Measurements from ENCODE around the gene OSBPL3. TPM values are rescaled to one million over a fixed set of nuclear protein-coding genes. Genes with fewer than 3 reads are reported as not detected.

The OSBPL3 gene
- total RNA-seq, 1 experiment from 2014 or later, result 45.1 TPM

GRCh38 chr7:24819916-24820689 is 159.9 kb downstream of the OSBPL3 start:
- Histone ChIP-seq H3K36me3 (ENCODE audit: control insufficient read depth, insufficient read depth, low read length) (peaks cover 2% of the 10 kb centered on the region; the same call in 1 of the 2 replicates), H3K27me3 (replicated peaks; ENCODE audit: control insufficient read depth, insufficient read depth, low read length) (no peaks in the 10 kb centered on the region), H3K4me3 (ENCODE audit: low read depth, low read length) (no peak overlapping the region), H3K4me1 (peaks cover 32% of the 10 kb centered on the region), H3K9me3 (no peaks in the 10 kb centered on the region)
- ChIA-PET POLR2A (interaction anchor here (0.6 kb wide), 1 partner anchor 306 kb away, joined by 5 read pairs; no protein-coding TSS in a partner anchor), CTCF (interaction anchor here (0.5 to 2.5 kb wide), 7 partner anchors 8 to 273 kb away, joined by 3 to 18 read pairs (median 8); partner anchors contain the start of gene OSBPL3)
- H3K9me3 Mint-ChIP-seq (ENCODE audit: unreplicated experiment), result no peaks in the 10 kb centered on the region
- BruUV-seq (replicated peaks), result no TSS peak
- intact Hi-C loops (cut with micrococcal nuclease; ENCODE audit: unreplicated experiment), result loop anchor here (1.0 to 2.0 kb wide), 6 partner anchors 38 to 273 kb away; no protein-coding TSS in a partner anchor
- H3K4me1 Mint-ChIP-seq (ENCODE audit: low read depth, unreplicated experiment), result peaks cover 17% of the 10 kb centered on the region
- peaks cover 42% of the 10 kb centered on the region for H3K36me3 Mint-ChIP-seq (ENCODE audit: insufficient read depth, unreplicated experiment)
- no peaks in the 10 kb centered on the region for H3K27me3 Mint-ChIP-seq (ENCODE audit: insufficient read depth, unreplicated experiment)
- peak; percentile 84 to 88 for DNase-seq
- H3K27ac Mint-ChIP-seq (ENCODE audit: unreplicated experiment), result peak overlapping the region; percentile 63
- peak; percentile 82 to 88 for TF ChIP-seq CTCF (IDR thresholded peaks at IDR 0.05; ENCODE audit: insufficient read depth in 1 of 2, low read depth in 1 of 2, low read length in 1 of 2, severe bottlenecking in 1 of 2, unreplicated experiment in 1 of 2)
- peak overlapping the region; percentile 41 for H3K4me3 Mint-ChIP-seq (ENCODE audit: unreplicated experiment)

GRCh38 chr7:24817339-24817738 is 162.6 kb downstream of the OSBPL3 start:
- ChIA-PET POLR2A (no interaction called here), CTCF (no interaction called here)
- peaks cover 31% of the 10 kb centered on the region for H3K36me3 Mint-ChIP-seq (ENCODE audit: insufficient read depth, unreplicated experiment)
- DNase-seq, result no peak
- peaks cover 22% of the 10 kb centered on the region for H3K4me1 ChIP-seq
- intact Hi-C loops (cut with micrococcal nuclease; ENCODE audit: unreplicated experiment), result no loop called here
- peaks cover 8% of the 10 kb centered on the region for H3K4me1 Mint-ChIP-seq (ENCODE audit: low read depth, unreplicated experiment)
- peaks cover 2% of the 10 kb centered on the region; the same call in 1 of the 2 replicates for H3K36me3 ChIP-seq (ENCODE audit: control insufficient read depth, insufficient read depth, low read length)
- H3K27ac Mint-ChIP-seq (ENCODE audit: unreplicated experiment), result no peak overlapping the region
- H3K4me3 ChIP-seq (ENCODE audit: low read depth, low read length), result no peak overlapping the region
- no peaks in the 10 kb centered on the region for H3K9me3 Mint-ChIP-seq (ENCODE audit: unreplicated experiment)
- H3K27me3 ChIP-seq (replicated peaks; ENCODE audit: control insufficient read depth, insufficient read depth, low read length), result no peaks in the 10 kb centered on the region
- BruUV-seq (replicated peaks), result no TSS peak
- H3K27me3 Mint-ChIP-seq (ENCODE audit: insufficient read depth, unreplicated experiment), result no peaks in the 10 kb centered on the region
- no peak overlapping the region for H3K4me3 Mint-ChIP-seq (ENCODE audit: unreplicated experiment)
- no peaks in the 10 kb centered on the region for H3K9me3 ChIP-seq
- TF ChIP-seq CTCF (IDR thresholded peaks at IDR 0.05; ENCODE audit: insufficient read depth in 1 of 2, low read depth in 1 of 2, low read length in 1 of 2, severe bottlenecking in 1 of 2, unreplicated experiment in 1 of 2), result no peak

GRCh38 chr7:24816868-24817267 is 163.1 kb downstream of the OSBPL3 start:
- no peaks in the 10 kb centered on the region for H3K27me3 Mint-ChIP-seq (ENCODE audit: insufficient read depth, unreplicated experiment)
- Histone ChIP-seq H3K27me3 (replicated peaks; ENCODE audit: control insufficient read depth, insufficient read depth, low read length) (no peaks in the 10 kb centered on the region), H3K36me3 (ENCODE audit: control insufficient read depth, insufficient read depth, low read length) (peaks cover 2% of the 10 kb centered on the region; the same call in 1 of the 2 replicates), H3K4me1 (peaks cover 21% of the 10 kb centered on the region), H3K9me3 (no peaks in the 10 kb centered on the region), H3K4me3 (ENCODE audit: low read depth, low read length) (no peak overlapping the region)
- BruUV-seq (replicated peaks), result no TSS peak
- DNase-seq, result no peak
- ChIA-PET CTCF (no interaction called here), POLR2A (no interaction called here)
- H3K4me1 Mint-ChIP-seq (ENCODE audit: low read depth, unreplicated experiment), result peaks cover 8% of the 10 kb centered on the region
- H3K4me3 Mint-ChIP-seq (ENCODE audit: unreplicated experiment), result no peak overlapping the region
- peaks cover 31% of the 10 kb centered on the region for H3K36me3 Mint-ChIP-seq (ENCODE audit: insufficient read depth, unreplicated experiment)
- no peaks in the 10 kb centered on the region for H3K9me3 Mint-ChIP-seq (ENCODE audit: unreplicated experiment)
- no peak for TF ChIP-seq CTCF (IDR thresholded peaks at IDR 0.05; ENCODE audit: insufficient read depth in 1 of 2, low read depth in 1 of 2, low read length in 1 of 2, severe bottlenecking in 1 of 2, unreplicated experiment in 1 of 2)
- no peak overlapping the region for H3K27ac Mint-ChIP-seq (ENCODE audit: unreplicated experiment)
- intact Hi-C loops (cut with micrococcal nuclease; ENCODE audit: unreplicated experiment), result no loop called here
